OCI-LY7 (cell line): ENCODE measurements around the gene IMMP2L.

Experiments
- CTCF ChIP-seq: fragments of 200-600 bp; sonication (generic); conservative IDR thresholded peaks from 2 replicates; pipeline ENCODE4 v1.5.1; 2014; ENCODE audit warnings: mild to moderate bottlenecking, antibody characterized with exemption, low read length, moderate library complexity, mixed read lengths
- EZH2phosphoT487 ChIP-seq: fragments of 200-600 bp; sonication (generic); IDR thresholded peaks from 2 replicates; pipeline ENCODE4 v1.6.1; 2018; ENCODE audit warnings: low read depth, borderline replicate concordance, mild to moderate bottlenecking, mixed run types, antibody characterized with exemption, low read length, moderate library complexity, mixed read lengths

- TF ChIP-seq CTCF (no peak), EZH2phosphoT487 (no peak)
Observed at GRCh38 chr7:111045449-111045848, 516.8 kb downstream of the IMMP2L start.
